ENCODE data around the gene USP10. TPM values are rescaled to one million over a fixed set of nuclear protein-coding genes. Genes with fewer than 3 reads are reported as not detected.
A peak's percentile ranks its signal among the peaks of the same experiment; 100 is the strongest.
"Not testable (repeated sequence)": the region's sequence is repeated elsewhere in the genome, so short reads cannot be mapped to it uniquely, and the experiment has no call there.

Gene USP10
- total and polyA plus RNA-seq, 4 donors, result 18.5 to 77.5 (median 63.0) TPM

GRCh38 chr16:84746231-84746630 lies 46.4 kb downstream of the USP10 start:
- H3K9me3 ChIP-seq (ENCODE audit: control insufficient read depth in 4 of 4, insufficient read depth in 3 of 4, low read length in 3 of 4), result no peaks in the 10 kb centered on the region
- H3K36me3 ChIP-seq (ENCODE audit: control insufficient read depth in 4 of 4, insufficient read depth in 4 of 4, low read length in 4 of 4), result peaks cover 0 to 8% (median 6%) of the 10 kb centered on the region in 4 donors
- H3K4me3 ChIP-seq, result no peak overlapping the region
- H3K27me3 ChIP-seq (ENCODE audit: control insufficient read depth in 3 of 3, insufficient read depth in 3 of 3, low read length in 2 of 3), result no peaks in the 10 kb centered on the region
- WGBS, 2 donors, result 74 to 79% methylated on average over 6 of the region's 6 CpGs
- no peak for ATAC-seq (ENCODE audit: insufficient read depth, low FRiP score)
- peaks cover 0 to 32% (median 9%) of the 10 kb centered on the region in 5 donors for H3K4me1 ChIP-seq (ENCODE audit: control insufficient read depth in 5 of 5, insufficient read depth in 5 of 5, low read length in 5 of 5)
- TF ChIP-seq, protein P1, sequence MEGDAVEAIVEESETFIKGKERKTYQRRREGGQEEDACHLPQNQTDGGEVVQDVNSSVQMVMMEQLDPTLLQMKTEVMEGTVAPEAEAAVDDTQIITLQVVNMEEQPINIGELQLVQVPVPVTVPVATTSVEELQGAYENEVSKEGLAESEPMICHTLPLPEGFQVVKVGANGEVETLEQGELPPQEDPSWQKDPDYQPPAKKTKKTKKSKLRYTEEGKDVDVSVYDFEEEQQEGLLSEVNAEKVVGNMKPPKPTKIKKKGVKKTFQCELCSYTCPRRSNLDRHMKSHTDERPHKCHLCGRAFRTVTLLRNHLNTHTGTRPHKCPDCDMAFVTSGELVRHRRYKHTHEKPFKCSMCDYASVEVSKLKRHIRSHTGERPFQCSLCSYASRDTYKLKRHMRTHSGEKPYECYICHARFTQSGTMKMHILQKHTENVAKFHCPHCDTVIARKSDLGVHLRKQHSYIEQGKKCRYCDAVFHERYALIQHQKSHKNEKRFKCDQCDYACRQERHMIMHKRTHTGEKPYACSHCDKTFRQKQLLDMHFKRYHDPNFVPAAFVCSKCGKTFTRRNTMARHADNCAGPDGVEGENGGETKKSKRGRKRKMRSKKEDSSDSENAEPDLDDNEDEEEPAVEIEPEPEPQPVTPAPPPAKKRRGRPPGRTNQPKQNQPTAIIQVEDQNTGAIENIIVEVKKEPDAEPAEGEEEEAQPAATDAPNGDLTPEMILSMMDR (IDR thresholded peaks at IDR 0.05; ENCODE audit: control extremely low read depth, extremely low read depth), result no peak
- no peak overlapping the region for H3K9ac ChIP-seq (ENCODE audit: insufficient read depth in 1 of 2, low read length in 2 of 2)
- no peak overlapping the region for H3K27ac ChIP-seq (ENCODE audit: low read depth in 1 of 2, low read length in 1 of 2)
- peak in 1 of 3 donors; percentile 14 for DNase-seq

DNA sequence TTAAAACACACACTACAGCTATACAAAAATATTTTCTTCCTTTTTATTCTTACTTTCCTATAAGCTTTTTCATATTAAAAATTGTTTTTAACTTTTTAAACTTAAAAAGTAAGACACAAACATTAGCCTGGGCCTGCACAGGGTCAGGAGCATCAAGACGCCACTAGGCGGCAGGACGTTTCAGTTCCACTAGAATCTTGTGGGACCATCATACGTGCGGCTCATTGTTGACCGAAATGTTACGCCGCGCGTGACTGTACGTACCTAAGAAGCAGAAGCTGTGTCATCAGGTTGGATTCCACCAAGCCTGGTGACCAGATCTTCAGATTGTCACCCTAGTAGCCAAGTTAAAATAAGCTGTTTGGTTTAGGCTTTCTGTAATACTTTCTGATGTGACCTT lies 47.1 kb downstream of the USP10 start:
- no peak overlapping the region for H3K4me3 ChIP-seq
- no peak overlapping the region for H3K9ac ChIP-seq (ENCODE audit: insufficient read depth in 1 of 2, low read length in 2 of 2)
- DNase-seq (no peak), ATAC-seq (ENCODE audit: insufficient read depth, low FRiP score) (no peak)
- TF ChIP-seq, protein P1 (IDR thresholded peaks at IDR 0.05; ENCODE audit: control extremely low read depth, extremely low read depth), result no peak
- 95 to 97% methylated on average over 11 of the region's 11 CpGs for WGBS, 2 donors
- no peaks in the 10 kb centered on the region for H3K27me3 ChIP-seq (ENCODE audit: control insufficient read depth in 3 of 3, insufficient read depth in 3 of 3, low read length in 2 of 3)
- no peak overlapping the region for H3K27ac ChIP-seq (ENCODE audit: low read depth in 1 of 2, low read length in 1 of 2)
- peaks cover 0 to 25% (median 5%) of the 10 kb centered on the region in 5 donors for H3K4me1 ChIP-seq (ENCODE audit: control insufficient read depth in 5 of 5, insufficient read depth in 5 of 5, low read length in 5 of 5)
- H3K9me3 ChIP-seq (ENCODE audit: control insufficient read depth in 4 of 4, insufficient read depth in 3 of 4, low read length in 3 of 4), result no peaks in the 10 kb centered on the region
- peaks cover 0 to 8% (median 6%) of the 10 kb centered on the region in 4 donors for H3K36me3 ChIP-seq (ENCODE audit: control insufficient read depth in 4 of 4, insufficient read depth in 4 of 4, low read length in 4 of 4)

- H3K4me3 ChIP-seq; H3K36me3 ChIP-seq (ENCODE audit: control insufficient read depth in 4 of 4, insufficient read depth in 4 of 4, low read length in 4 of 4); H3K27me3 ChIP-seq (ENCODE audit: control insufficient read depth in 3 of 3, insufficient read depth in 3 of 3, low read length in 2 of 3); H3K27ac ChIP-seq (ENCODE audit: low read depth in 1 of 2, low read length in 1 of 2); ATAC-seq (ENCODE audit: insufficient read depth, low FRiP score); H3K9ac ChIP-seq (ENCODE audit: insufficient read depth in 1 of 2, low read length in 2 of 2); H3K9me3 ChIP-seq (ENCODE audit: control insufficient read depth in 4 of 4, insufficient read depth in 3 of 4, low read length in 3 of 4); DNase-seq: not testable (repeated sequence)
- H3K4me1 ChIP-seq (ENCODE audit: control insufficient read depth in 5 of 5, insufficient read depth in 5 of 5, low read length in 5 of 5), result peaks cover 0 to 19% (median 5%) of the 10 kb centered on the region in 5 donors
- 93 to 96% methylated on average over 11 of the region's 11 CpGs for WGBS, 2 donors
Measured at GRCh38 chr16:84748247-84748646, 48.4 kb downstream of the USP10 start.

GRCh38 chr16:84749072-84749471 lies 49.3 kb downstream of the USP10 start:
- Histone ChIP-seq H3K36me3 (ENCODE audit: control insufficient read depth in 4 of 4, insufficient read depth in 4 of 4, low read length in 4 of 4) (peaks cover 0 to 8% (median 5%) of the 10 kb centered on the region in 4 donors), H3K27ac (ENCODE audit: low read depth in 1 of 2, low read length in 1 of 2) (no peak overlapping the region), H3K4me1 (ENCODE audit: control insufficient read depth in 5 of 5, insufficient read depth in 5 of 5, low read length in 5 of 5) (peaks cover 0 to 19% (median 5%) of the 10 kb centered on the region in 5 donors), H3K27me3 (ENCODE audit: control insufficient read depth in 3 of 3, insufficient read depth in 3 of 3, low read length in 2 of 3) (no peaks in the 10 kb centered on the region), H3K9me3 (ENCODE audit: control insufficient read depth in 4 of 4, insufficient read depth in 3 of 4, low read length in 3 of 4) (no peaks in the 10 kb centered on the region), H3K4me3 (no peak overlapping the region), H3K9ac (ENCODE audit: insufficient read depth in 1 of 2, low read length in 2 of 2) (no peak overlapping the region)
- TF ChIP-seq, protein P1 (IDR thresholded peaks at IDR 0.05; ENCODE audit: control extremely low read depth, extremely low read depth), result no peak
- no peak for DNase-seq
- no peak for ATAC-seq (ENCODE audit: insufficient read depth, low FRiP score)
- 93 to 98% methylated on average over 2 of the region's 2 CpGs for WGBS, 2 donors
